Neural cell (in vitro differentiated cells): ENCODE results near the gene CAPN8. TPM values are rescaled to one million over a fixed set of nuclear protein-coding genes. Genes with fewer than 3 reads are reported as not detected.

Source experiments
- H2AFZ ChIP-seq: fragments of 200-600, 300-800 bp; sonication (generic), shearing (Covaris generic); 2 replicates; pipeline ENCODE4 v1.6.0; 2014; ENCODE audit warnings: low read depth, mild to moderate bottlenecking, antibody characterized with exemption, low read length, moderate library complexity
- H3F3A ChIP-seq: fragments of 200-600 bp; shearing (Covaris generic); 2 replicates; pipeline ENCODE4 v1.6.1; 2016; ENCODE audit warnings: mild to moderate bottlenecking, moderate library complexity, mixed read lengths, antibody characterized with exemption, low read length; ENCODE audit not compliant: insufficient read depth, poor library complexity, severe bottlenecking
- H3K27ac ChIP-seq: fragments of 200-600, 300-800 bp; sonication (generic), shearing (Covaris generic); 2 replicates; pipeline ENCODE4 v1.5.1; 2014; ENCODE audit warnings: mild to moderate bottlenecking, low read length, moderate library complexity
- H3K27me3 ChIP-seq: fragments of 300-800, 200-600 bp; sonication (generic), shearing (Covaris generic); 2 replicates; pipeline ENCODE4 v1.6.0; 2014; ENCODE audit warnings: mild to moderate bottlenecking, low read depth, low read length, moderate library complexity; ENCODE audit not compliant: insufficient read depth
- H3K36me3 ChIP-seq: fragments of 300-800, 200-600 bp; sonication (generic), shearing (Covaris generic); 2 replicates; pipeline ENCODE4 v1.5.1; 2014; ENCODE audit warnings: mild to moderate bottlenecking, antibody characterized with exemption, low read length, moderate library complexity; ENCODE audit not compliant: insufficient read depth
- H3K4me2 ChIP-seq: fragments of 300-800, 200-600 bp; sonication (generic), shearing (Covaris generic); 2 replicates; pipeline ENCODE4 v1.6.0; 2014; ENCODE audit warnings: mild to moderate bottlenecking, low read length
- H3K4me3 ChIP-seq: fragments of 300-800, 200-600 bp; sonication (generic), shearing (Covaris generic); 2 replicates; pipeline ENCODE4 v1.5.1; 2014; ENCODE audit warnings: mild to moderate bottlenecking, low read length, moderate library complexity
- H3K79me2 ChIP-seq: fragments of 200-600 bp; shearing (Covaris generic); replicated peaks from 2 replicates; pipeline ENCODE4 v1.6.0; 2014; ENCODE audit warnings: mild to moderate bottlenecking, low read length, moderate library complexity; ENCODE audit not compliant: insufficient read depth
- H3K9ac ChIP-seq: fragments of 300-800, 200-600 bp; sonication (generic), shearing (Covaris generic); 2 replicates; pipeline ENCODE4 v1.6.1; 2016; ENCODE audit warnings: mild to moderate bottlenecking, low read length, mixed read lengths
- H3K9me2 ChIP-seq: fragments of 200-600 bp; shearing (Covaris generic); 2 replicates; pipeline ENCODE4 v1.6.1; 2016; ENCODE audit warnings: mild to moderate bottlenecking, low read length, mixed read lengths; ENCODE audit not compliant: insufficient read depth
- H3K9me3 ChIP-seq: fragments of 200-600, 300-800 bp; sonication (generic), shearing (Covaris generic); 2 replicates; pipeline ENCODE4 v1.6.1; 2016; ENCODE audit warnings: mild to moderate bottlenecking, mixed run types, low read length, moderate library complexity, mixed read lengths
- H4K20me1 ChIP-seq: fragments of 200-600 bp; shearing (Covaris generic); 2 replicates; pipeline ENCODE4 v1.6.1; 2016; ENCODE audit warnings: mild to moderate bottlenecking, mixed run types; ENCODE audit not compliant: insufficient read depth
- CTCF ChIP-seq: fragments of 450-650 bp; IDR thresholded peaks from 2 replicates; pipeline ENCODE4 v1.5.1; 2014; ENCODE audit warnings: antibody characterized with exemption, mild to moderate bottlenecking, moderate library complexity; ENCODE audit not compliant: poor library complexity, severe bottlenecking
- EP300 ChIP-seq: fragments of 450-650 bp; conservative IDR thresholded peaks from 2 replicates; pipeline ENCODE4 v1.6.1; 2014; ENCODE audit warnings: antibody characterized with exemption, mild to moderate bottlenecking, moderate library complexity; ENCODE audit not compliant: poor library complexity, severe bottlenecking
- EZH2 ChIP-seq: fragments of 200-600, 300-800 bp; shearing (Covaris generic), sonication (generic); IDR thresholded peaks from 2 replicates; pipeline ENCODE4 v1.6.1; 2014; ENCODE audit warnings: antibody characterized with exemption, low read length, borderline replicate concordance, mild to moderate bottlenecking; ENCODE audit not compliant: insufficient read depth, poor library complexity, severe bottlenecking
- MXI1 ChIP-seq: fragments of 450-650 bp; conservative IDR thresholded peaks from 2 replicates; pipeline ENCODE4 v1.6.1; 2014; ENCODE audit warnings: antibody characterized with exemption, mild to moderate bottlenecking; ENCODE audit not compliant: poor library complexity, severe bottlenecking
- POLR2AphosphoS5 ChIP-seq: IDR thresholded peaks from 2 replicates; pipeline ENCODE4 v1.6.1; 2012
- RAD21 ChIP-seq: fragments of 450-650 bp; conservative IDR thresholded peaks from 2 replicates; pipeline ENCODE4 v1.6.1; 2014; ENCODE audit warnings: antibody characterized with exemption, mild to moderate bottlenecking, moderate library complexity
- REST ChIP-seq: IDR thresholded peaks from 2 replicates; pipeline ENCODE4 v1.6.1; 2012; ENCODE audit warnings: borderline replicate concordance
- SMC3 ChIP-seq: fragments of 450-650 bp; conservative IDR thresholded peaks from 2 replicates; pipeline ENCODE4 v1.6.1; 2014; ENCODE audit warnings: antibody characterized with exemption, mild to moderate bottlenecking, moderate library complexity; ENCODE audit not compliant: poor library complexity
- TAF1 ChIP-seq: IDR thresholded peaks from 2 replicates; pipeline ENCODE4 v1.6.1; 2012; ENCODE audit warnings: low read depth
- polyA plus RNA-seq: library from polyadenylated mRNA; depleted of rRNA; stranded (reverse); fragments of >200 nt; gene quantifications from 2 replicates; pipeline ENCODE4 v1.2.3, GENCODE V29; 2014

The CAPN8 gene
- polyA plus RNA-seq, 1 donor from 2014 or later: not detected

GRCh38 chr1:223714421-223714724 lies 48.9 kb upstream of the CAPN8 start:
- H3K9ac ChIP-seq: no peak overlapping the region
- H3K9me3 ChIP-seq: no peaks in the 10 kb centered on the region
- no peaks in the 10 kb centered on the region for H4K20me1 ChIP-seq
- H3K36me3 ChIP-seq: no peaks in the 10 kb centered on the region
- no peaks in the 10 kb centered on the region for H3F3A ChIP-seq
- TF ChIP-seq SMC3: no peak
- TF ChIP-seq CTCF: no peak
- TF ChIP-seq MXI1: no peak
- TF ChIP-seq POLR2AphosphoS5: no peak
- no peak for TF ChIP-seq REST
- TF ChIP-seq RAD21: no peak
- TF ChIP-seq EP300: no peak
- no peak for TF ChIP-seq EZH2
- TF ChIP-seq TAF1: no peak
- H3K79me2 ChIP-seq: peaks cover 9% of the 10 kb centered on the region
- H2AFZ ChIP-seq: no peak overlapping the region
- H3K27me3 ChIP-seq: no peaks in the 10 kb centered on the region
- no peak overlapping the region for H3K4me2 ChIP-seq
- H3K9me2 ChIP-seq: no peaks in the 10 kb centered on the region
- no peak overlapping the region for H3K27ac ChIP-seq
- H3K4me3 ChIP-seq: peak overlapping the region; percentile 76

GRCh38 chr1:223713546-223714420 lies 48.3 kb upstream of the CAPN8 start:
- Histone ChIP-seq H3K4me3 (peak overlapping the region; percentile 76), H3F3A (no peaks in the 10 kb centered on the region), H3K36me3 (no peaks in the 10 kb centered on the region), H3K27ac (no peak overlapping the region), H3K9ac (no peak overlapping the region), H3K79me2 (peaks cover 9% of the 10 kb centered on the region), H3K27me3 (no peaks in the 10 kb centered on the region), H2AFZ (no peak overlapping the region), H3K9me3 (no peaks in the 10 kb centered on the region), H3K4me2 (peak overlapping the region; percentile 82), H4K20me1 (no peaks in the 10 kb centered on the region), H3K9me2 (no peaks in the 10 kb centered on the region)
- no peak for TF ChIP-seq MXI1
- no peak for TF ChIP-seq RAD21
- TF ChIP-seq CTCF: no peak
- TF ChIP-seq POLR2AphosphoS5: no peak
- no peak for TF ChIP-seq TAF1
- no peak for TF ChIP-seq REST
- no peak for TF ChIP-seq SMC3
